ENCODE results near the gene ZNF638.

The ZNF638 gene

DNA sequence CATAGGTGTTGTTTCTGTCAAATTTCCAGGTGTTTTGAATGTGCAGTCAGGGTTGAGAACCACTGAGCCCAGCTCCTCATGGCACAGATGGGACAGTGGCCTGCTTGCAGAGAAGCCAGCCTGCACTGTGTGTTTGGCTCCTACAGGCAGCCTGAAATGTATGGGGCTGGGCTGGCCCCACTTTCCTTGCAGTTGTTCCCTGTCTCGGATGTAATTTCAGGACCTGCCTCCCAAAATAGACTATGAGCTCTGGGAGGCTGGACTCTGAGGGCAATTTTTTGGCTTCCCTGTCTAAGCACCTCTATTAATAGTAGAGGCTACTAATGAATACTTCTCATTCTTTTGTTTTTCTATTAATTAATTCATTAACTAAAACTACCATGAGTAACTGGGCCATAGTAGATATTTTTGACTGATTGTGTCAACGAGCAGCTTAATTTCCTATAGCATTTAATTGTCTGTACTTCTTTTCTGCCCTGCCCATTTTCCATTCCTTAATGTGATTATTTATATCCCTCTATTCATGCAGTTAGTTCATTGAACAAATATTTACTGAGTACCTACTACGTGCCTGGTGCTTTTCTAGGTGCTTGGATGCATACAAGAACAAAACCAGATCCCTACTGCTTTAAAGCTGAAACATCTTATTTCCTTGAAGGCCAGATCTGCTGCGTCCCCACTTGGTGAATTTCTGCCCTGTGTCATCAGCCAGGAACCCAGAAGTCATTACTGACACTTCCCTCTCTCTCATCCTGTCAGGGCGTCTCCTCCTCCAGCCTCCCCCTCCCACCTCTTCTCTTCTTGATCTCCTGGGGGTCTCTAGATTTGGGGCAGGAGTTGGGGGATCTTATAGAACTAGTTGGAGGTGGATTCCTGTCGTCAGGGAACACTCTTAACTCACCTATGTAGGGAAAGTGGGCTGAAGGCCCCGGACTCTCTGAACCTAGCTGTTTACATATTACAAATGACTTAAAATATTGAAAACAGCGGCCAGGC, 138.1 kb downstream of the ZNF638 start:
- Histone ChIP-seq H3K4me1 (ENCODE audit: control insufficient read depth, insufficient read depth, low read length) (peaks cover 11% of the 10 kb centered on the region), H3K36me3 (ENCODE audit: control insufficient read depth, insufficient read depth, low read length) (no peaks in the 10 kb centered on the region), H3K9ac (ENCODE audit: low read length) (no peak overlapping the region), H3K4me3 (ENCODE audit: low read length) (no peak overlapping the region), H3K27me3 (ENCODE audit: control insufficient read depth, insufficient read depth, low read length) (peaks cover 37% of the 10 kb centered on the region), H3K9me3 (ENCODE audit: control insufficient read depth, low read length) (no peaks in the 10 kb centered on the region)

- peaks cover 21% of the 10 kb centered on the region for H3K27me3 ChIP-seq (ENCODE audit: control insufficient read depth, insufficient read depth, low read length)
- H3K4me1 ChIP-seq (ENCODE audit: control insufficient read depth, insufficient read depth, low read length) = peaks cover 5% of the 10 kb centered on the region
- no peaks in the 10 kb centered on the region for H3K36me3 ChIP-seq (ENCODE audit: control insufficient read depth, insufficient read depth, low read length)
- no peak overlapping the region for H3K4me3 ChIP-seq (ENCODE audit: low read length)
- H3K9me3 ChIP-seq (ENCODE audit: control insufficient read depth, low read length) = no peaks in the 10 kb centered on the region
- H3K9ac ChIP-seq (ENCODE audit: low read length) = no peak overlapping the region
These were observed 139.7 kb downstream of the ZNF638 start for GRCh38 chr2:71471276-71471675.

DNA sequence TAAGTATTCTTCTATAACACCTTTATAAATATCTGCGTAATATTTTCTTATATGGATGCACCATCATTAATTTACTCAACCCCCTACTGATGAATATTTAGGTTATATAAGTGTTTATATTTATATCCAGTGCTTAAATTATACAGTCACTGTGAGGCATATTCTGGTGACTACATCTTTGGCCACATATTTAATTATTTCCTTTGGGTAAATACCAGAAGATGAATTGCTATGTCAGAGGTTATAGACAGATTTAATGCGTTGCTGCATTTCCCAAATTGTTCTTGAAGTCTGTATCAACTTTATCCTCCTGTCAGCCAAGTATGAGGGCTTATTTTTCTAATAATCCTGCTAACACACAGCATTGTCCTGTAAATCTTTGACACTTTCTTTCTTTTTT, 140.4 kb downstream of the ZNF638 start:
- Histone ChIP-seq H3K4me3 (ENCODE audit: low read length) (no peak overlapping the region), H3K4me1 (ENCODE audit: control insufficient read depth, insufficient read depth, low read length) (peaks cover 4% of the 10 kb centered on the region), H3K9ac (ENCODE audit: low read length) (no peak overlapping the region), H3K27me3 (ENCODE audit: control insufficient read depth, insufficient read depth, low read length) (peaks cover 14% of the 10 kb centered on the region), H3K36me3 (ENCODE audit: control insufficient read depth, insufficient read depth, low read length) (no peaks in the 10 kb centered on the region), H3K9me3 (ENCODE audit: control insufficient read depth, low read length) (no peaks in the 10 kb centered on the region)

DNA sequence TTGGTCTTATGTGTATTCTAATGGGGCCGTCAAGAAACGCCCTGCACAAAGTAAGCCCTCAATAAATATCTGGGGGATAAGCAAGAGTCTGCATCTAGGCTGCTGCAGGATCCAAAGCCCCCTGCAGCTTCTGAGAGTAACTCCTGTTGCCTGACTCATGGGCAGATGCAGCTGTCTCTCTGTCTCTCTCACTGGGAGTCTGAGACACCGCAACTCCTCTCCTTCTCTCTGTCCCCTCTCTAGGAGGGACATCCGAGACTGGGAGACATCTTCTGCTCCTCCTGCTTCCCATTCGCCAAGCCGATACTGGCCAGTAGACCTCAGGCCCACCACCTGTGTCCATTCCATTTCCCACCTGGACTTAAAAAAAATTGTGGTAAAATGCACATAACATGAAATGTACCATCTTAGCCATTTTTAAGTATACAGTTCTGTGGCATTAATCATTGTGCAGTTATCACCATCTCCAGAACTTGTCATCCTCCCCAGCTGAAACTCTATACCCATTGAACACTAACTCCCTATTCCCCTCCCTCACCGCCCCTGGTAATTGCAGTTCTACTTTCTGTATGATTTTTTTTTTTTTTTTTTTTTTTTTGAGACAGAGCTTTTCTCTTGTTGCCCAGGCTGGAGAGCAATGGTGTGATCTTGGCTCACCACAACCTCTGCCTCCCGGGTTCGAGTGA, 141.9 kb downstream of the ZNF638 start:
- no peaks in the 10 kb centered on the region for H3K36me3 ChIP-seq (ENCODE audit: control insufficient read depth, insufficient read depth, low read length)
- H3K4me3 ChIP-seq (ENCODE audit: low read length) = no peak overlapping the region
- no peaks in the 10 kb centered on the region for H3K4me1 ChIP-seq (ENCODE audit: control insufficient read depth, insufficient read depth, low read length)
- no peak overlapping the region for H3K9ac ChIP-seq (ENCODE audit: low read length)
- no peaks in the 10 kb centered on the region for H3K27me3 ChIP-seq (ENCODE audit: control insufficient read depth, insufficient read depth, low read length)
- H3K9me3 ChIP-seq (ENCODE audit: control insufficient read depth, low read length) = no peaks in the 10 kb centered on the region

GRCh38 chr2:71474116-71474743, 142.6 kb downstream of the ZNF638 start:
- no peaks in the 10 kb centered on the region for H3K4me1 ChIP-seq (ENCODE audit: control insufficient read depth, insufficient read depth, low read length)
- no peaks in the 10 kb centered on the region for H3K36me3 ChIP-seq (ENCODE audit: control insufficient read depth, insufficient read depth, low read length)
- H3K4me3 ChIP-seq (ENCODE audit: low read length) = no peak overlapping the region
- H3K27me3 ChIP-seq (ENCODE audit: control insufficient read depth, insufficient read depth, low read length) = no peaks in the 10 kb centered on the region
- H3K9ac ChIP-seq (ENCODE audit: low read length) = no peak overlapping the region
- no peaks in the 10 kb centered on the region for H3K9me3 ChIP-seq (ENCODE audit: control insufficient read depth, low read length)

DNA sequence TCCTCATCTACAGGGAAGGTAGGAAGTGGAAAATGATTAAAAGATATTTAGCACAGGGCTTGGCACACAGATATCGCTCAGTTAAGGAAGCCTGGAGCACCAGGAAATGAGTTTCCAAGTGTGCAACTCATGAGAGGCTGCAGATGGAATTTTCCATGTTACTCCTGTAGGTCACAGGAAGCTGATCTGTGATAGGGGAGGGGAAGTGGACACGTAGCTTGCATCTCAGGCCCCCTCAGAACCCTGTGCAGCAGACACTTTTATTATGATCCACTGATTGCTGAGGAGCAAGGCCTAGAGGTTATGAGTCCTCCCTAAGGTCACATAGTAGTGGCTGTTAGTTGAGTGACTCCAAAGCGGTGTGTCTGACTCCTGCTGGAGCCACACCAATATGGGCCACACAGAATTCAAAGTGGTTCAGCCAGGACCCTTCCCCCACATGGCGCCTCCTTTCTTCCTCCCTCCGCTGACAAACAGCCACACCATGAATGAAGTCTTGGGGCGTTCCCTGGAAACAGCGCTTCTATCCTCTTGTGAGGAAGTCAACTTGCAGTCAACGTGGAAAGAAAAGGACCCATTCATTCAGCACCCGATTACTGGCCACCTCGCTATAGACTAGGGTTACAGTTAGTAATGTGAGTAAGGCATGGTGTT, 143.3 kb downstream of the ZNF638 start:
- Histone ChIP-seq H3K4me1 (ENCODE audit: control insufficient read depth, insufficient read depth, low read length) (no peaks in the 10 kb centered on the region), H3K9ac (ENCODE audit: low read length) (no peak overlapping the region), H3K4me3 (ENCODE audit: low read length) (no peak overlapping the region), H3K36me3 (ENCODE audit: control insufficient read depth, insufficient read depth, low read length) (no peaks in the 10 kb centered on the region), H3K9me3 (ENCODE audit: control insufficient read depth, low read length) (no peaks in the 10 kb centered on the region), H3K27me3 (ENCODE audit: control insufficient read depth, insufficient read depth, low read length) (no peaks in the 10 kb centered on the region)

GRCh38 chr2:71476495-71476894, 144.9 kb downstream of the ZNF638 start:
- Histone ChIP-seq H3K9ac (ENCODE audit: low read length) (no peak overlapping the region), H3K9me3 (ENCODE audit: control insufficient read depth, low read length) (no peaks in the 10 kb centered on the region), H3K36me3 (ENCODE audit: control insufficient read depth, insufficient read depth, low read length) (no peaks in the 10 kb centered on the region), H3K27me3 (ENCODE audit: control insufficient read depth, insufficient read depth, low read length) (no peaks in the 10 kb centered on the region), H3K4me3 (ENCODE audit: low read length) (no peak overlapping the region), H3K4me1 (ENCODE audit: control insufficient read depth, insufficient read depth, low read length) (no peaks in the 10 kb centered on the region)

- H3K9ac ChIP-seq (ENCODE audit: low read length) = no peak overlapping the region
- H3K27me3 ChIP-seq (ENCODE audit: control insufficient read depth, insufficient read depth, low read length) = no peaks in the 10 kb centered on the region
- H3K4me3 ChIP-seq (ENCODE audit: low read length) = no peak overlapping the region
- H3K9me3 ChIP-seq (ENCODE audit: control insufficient read depth, low read length) = no peaks in the 10 kb centered on the region
- H3K4me1 ChIP-seq (ENCODE audit: control insufficient read depth, insufficient read depth, low read length) = no peaks in the 10 kb centered on the region
- no peaks in the 10 kb centered on the region for H3K36me3 ChIP-seq (ENCODE audit: control insufficient read depth, insufficient read depth, low read length)
These were observed 145.7 kb downstream of the ZNF638 start for GRCh38 chr2:71477231-71477691.

- H3K36me3 ChIP-seq (ENCODE audit: control insufficient read depth, insufficient read depth, low read length) = no peaks in the 10 kb centered on the region
- no peaks in the 10 kb centered on the region for H3K9me3 ChIP-seq (ENCODE audit: control insufficient read depth, low read length)
- no peaks in the 10 kb centered on the region for H3K4me1 ChIP-seq (ENCODE audit: control insufficient read depth, insufficient read depth, low read length)
- no peaks in the 10 kb centered on the region for H3K27me3 ChIP-seq (ENCODE audit: control insufficient read depth, insufficient read depth, low read length)
- H3K9ac ChIP-seq (ENCODE audit: low read length) = no peak overlapping the region
- no peak overlapping the region for H3K4me3 ChIP-seq (ENCODE audit: low read length)
These were observed 147.2 kb downstream of the ZNF638 start for GRCh38 chr2:71478806-71479205.

DNA sequence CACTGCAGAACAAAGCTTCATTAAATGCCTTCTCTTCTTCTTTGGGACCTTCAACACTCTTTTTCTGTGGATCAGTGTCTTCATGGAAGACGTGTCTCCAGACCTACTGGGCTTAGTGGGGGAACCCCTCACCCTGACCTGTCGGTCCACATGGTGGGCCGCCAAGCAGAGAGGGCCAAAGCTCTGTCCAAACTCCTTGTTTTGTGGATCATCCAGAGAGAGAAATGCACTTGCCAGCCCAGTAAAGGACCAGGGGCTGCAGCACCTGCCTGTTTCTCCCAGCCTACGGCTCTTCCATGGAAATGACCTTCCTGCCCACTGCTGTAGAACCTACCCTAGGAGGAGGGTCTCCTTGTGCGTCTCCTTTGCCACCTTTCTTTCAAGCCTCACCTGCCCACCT, 147.7 kb downstream of the ZNF638 start:
- Histone ChIP-seq H3K9me3 (ENCODE audit: control insufficient read depth, low read length) (no peaks in the 10 kb centered on the region), H3K4me3 (ENCODE audit: low read length) (no peak overlapping the region), H3K9ac (ENCODE audit: low read length) (no peak overlapping the region), H3K27me3 (ENCODE audit: control insufficient read depth, insufficient read depth, low read length) (no peaks in the 10 kb centered on the region), H3K4me1 (ENCODE audit: control insufficient read depth, insufficient read depth, low read length) (no peaks in the 10 kb centered on the region), H3K36me3 (ENCODE audit: control insufficient read depth, insufficient read depth, low read length) (no peaks in the 10 kb centered on the region)

DNA sequence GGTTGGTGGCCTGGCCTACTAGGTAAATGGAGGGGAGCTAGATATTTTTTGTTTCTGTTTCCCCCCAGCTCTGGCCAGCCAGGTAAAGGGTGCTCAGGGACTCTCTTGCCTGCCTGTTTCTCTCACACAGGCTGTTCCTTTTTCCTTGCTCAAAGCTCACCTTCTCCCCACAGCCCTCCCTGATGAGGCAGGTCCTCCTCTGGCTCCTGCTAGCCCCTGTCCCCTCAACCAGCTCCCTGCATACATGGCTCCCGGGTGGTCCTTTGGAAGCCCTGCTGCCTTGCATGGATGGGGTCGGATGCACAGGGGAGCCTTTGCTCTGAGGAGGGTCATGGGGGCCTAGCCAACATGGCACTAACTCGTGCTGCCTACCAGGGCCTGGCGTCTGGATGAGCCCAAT, 149.5 kb downstream of the ZNF638 start:
- no peaks in the 10 kb centered on the region for H3K27me3 ChIP-seq (ENCODE audit: control insufficient read depth, insufficient read depth, low read length)
- no peaks in the 10 kb centered on the region for H3K36me3 ChIP-seq (ENCODE audit: control insufficient read depth, insufficient read depth, low read length)
- H3K4me3 ChIP-seq (ENCODE audit: low read length) = no peak overlapping the region
- H3K9ac ChIP-seq (ENCODE audit: low read length) = no peak overlapping the region
- H3K9me3 ChIP-seq (ENCODE audit: control insufficient read depth, low read length) = no peaks in the 10 kb centered on the region
- no peaks in the 10 kb centered on the region for H3K4me1 ChIP-seq (ENCODE audit: control insufficient read depth, insufficient read depth, low read length)
